Endothelial cell of umbilical vein (primary cell): ENCODE results near the gene SERBP1. TPM values are rescaled to one million over a fixed set of nuclear protein-coding genes. Genes with fewer than 3 reads are reported as not detected.

Experiments used
- BruUV-seq: library from RNA; stranded (reverse); fragments of 400-500 nt; replicated peaks from 2 replicates; lab custom pipeline; 2021; lab: Mats Ljungman, UMichigan
- CTCF ChIA-PET: fragments of 300-600, 350-600 bp; sonication (Branson Sonifier 250); formaldehyde crosslinking; loops from one replicate; lab custom pipeline; 2021; ENCODE audit warnings: antibody characterized with exemption, inconsistent platforms; lab: Charles Lee
- POLR2A ChIA-PET: fragments of 300-600, 350-600 bp; sonication (Branson Sonifier 250); formaldehyde crosslinking; loops from one replicate; lab custom pipeline; 2021; ENCODE audit warnings: antibody characterized with exemption, inconsistent platforms; lab: Charles Lee
- DNase-seq: peaks from one replicate; pipeline ENCODE4 v3.0.0-alpha.2; 2011; ENCODE audit warnings: low read depth, low spot score
- FAIRE-seq: peaks from 2 replicates; lab custom pipeline; 2011; peaks lifted over from hg19 to GRCh38; lab: Jason Lieb, UNC
- H2AFZ ChIP-seq: 2 replicates; pipeline ENCODE4 v1.6.0; 2012; ENCODE audit warnings: low read depth, low read length, control low read depth, inconsistent platforms
- H3K27ac ChIP-seq: 2 replicates; pipeline ENCODE4 v1.5.1; 2011; ENCODE audit warnings: low read depth, mild to moderate bottlenecking, control low read depth, low read length, moderate library complexity; ENCODE audit not compliant: insufficient read depth
- H3K27me3 ChIP-seq, 2 experiments: 2 replicates each; pipeline versions ENCODE4 v1.6.0 to v1.6.1; 2011; ENCODE audit warnings: low read length in 2 of 2, mixed read lengths in 1 of 2; ENCODE audit not compliant: control insufficient read depth in 2 of 2, insufficient read depth in 2 of 2
- H3K36me3 ChIP-seq, 2 experiments: 2 replicates in 1 of 2; 3 replicates in 1 of 2; pipeline ENCODE4 v1.5.1; 2011; ENCODE audit warnings: low read length in 2 of 2, mild to moderate bottlenecking in 1 of 2, moderate library complexity in 1 of 2; ENCODE audit not compliant: control insufficient read depth in 2 of 2, insufficient read depth in 2 of 2; ENCODE audit errors: extremely low read depth in 1 of 2
- H3K4me1 ChIP-seq: 3 replicates; pipeline ENCODE4 v1.5.1; 2011; ENCODE audit warnings: mild to moderate bottlenecking, low read length; ENCODE audit not compliant: control insufficient read depth, insufficient read depth; ENCODE audit errors: extremely low read depth
- H3K4me2 ChIP-seq: 2 replicates; pipeline ENCODE4 v1.6.1; 2011; ENCODE audit warnings: low read length, control low read depth, mixed read lengths; ENCODE audit not compliant: insufficient read depth
- H3K4me3 ChIP-seq, 3 experiments: fragments of 200-600 bp in 1 of 3; sonication (generic), shearing (Covaris generic) in 1 of 3; replicated peaks in 1 of 3; 2 replicates each; pipeline ENCODE4 v1.5.1; 2011 to 2016; ENCODE audit warnings: control low read depth in 3 of 3, low read length in 3 of 3, mild to moderate bottlenecking in 2 of 3, inconsistent platforms in 1 of 3, low read depth in 1 of 3, moderate library complexity in 1 of 3; ENCODE audit not compliant: insufficient read depth in 1 of 3
- H3K79me2 ChIP-seq: 2 replicates; pipeline ENCODE4 v1.6.0; 2012; ENCODE audit warnings: low read length, inconsistent platforms; ENCODE audit not compliant: control insufficient read depth, insufficient read depth
- H3K9ac ChIP-seq: replicated peaks from 2 replicates; pipeline ENCODE3; 2011; ENCODE audit warnings: low read length, control low read depth; ENCODE audit not compliant: insufficient read depth; ENCODE audit errors: extremely low read depth
- H3K9me1 ChIP-seq: replicated peaks from 3 replicates; pipeline ENCODE4 v1.6.0; 2011; ENCODE audit warnings: mild to moderate bottlenecking, low read length; ENCODE audit not compliant: control insufficient read depth, insufficient read depth; ENCODE audit errors: extremely low read depth
- H3K9me3 ChIP-seq: replicated peaks from 2 replicates; pipeline ENCODE4 v1.5.1; 2012; ENCODE audit warnings: low read length, inconsistent platforms; ENCODE audit not compliant: control insufficient read depth, insufficient read depth
- H4K20me1 ChIP-seq: replicated peaks from 2 replicates; pipeline ENCODE3; 2011; ENCODE audit warnings: mild to moderate bottlenecking, low read length; ENCODE audit not compliant: control insufficient read depth, insufficient read depth; ENCODE audit errors: extremely low read depth
- CTCF ChIP-seq, 2 donors: IDR thresholded peaks; 1 replicate in 1 of 2; 2 replicates in 1 of 2; pipeline ENCODE4 v1.5.1; 2011; ENCODE audit warnings: low read length in 2 of 2, mild to moderate bottlenecking in 2 of 2, moderate library complexity in 2 of 2, control low read depth in 1 of 2, inconsistent platforms in 1 of 2, low read depth in 1 of 2; ENCODE audit not compliant: insufficient read depth in 1 of 2; ENCODE audit errors: extremely low read depth in 1 of 2
- EZH2 ChIP-seq: IDR thresholded peaks from 2 replicates; pipeline ENCODE4 v1.6.1; 2012; ENCODE audit warnings: borderline replicate concordance, low read depth, mild to moderate bottlenecking, moderate library complexity, low read length, inconsistent platforms; ENCODE audit not compliant: severe bottlenecking
- FOS ChIP-seq: IDR thresholded peaks from 2 replicates; pipeline ENCODE4 v1.6.1; 2011; ENCODE audit warnings: mild to moderate bottlenecking, low read length, moderate library complexity, borderline replicate concordance; ENCODE audit not compliant: insufficient read depth
- GATA2 ChIP-seq: IDR thresholded peaks from 2 replicates; pipeline ENCODE4 v1.7.0; 2011; ENCODE audit warnings: low read depth, mild to moderate bottlenecking, moderate library complexity, mixed read lengths, low read length; ENCODE audit not compliant: insufficient read length, insufficient read depth
- JUN ChIP-seq: IDR thresholded peaks from 2 replicates; pipeline ENCODE4 v1.6.1; 2011; ENCODE audit warnings: borderline replicate concordance, low read depth; ENCODE audit not compliant: insufficient read length, insufficient read depth
- MYC ChIP-seq: IDR thresholded peaks from one replicate; pipeline ENCODE4 v1.6.1; 2011; ENCODE audit warnings: mild to moderate bottlenecking, low read depth, low read length
- POLR2A ChIP-seq: IDR thresholded peaks from 2 replicates; pipeline ENCODE4 v1.6.1; 2012; ENCODE audit warnings: low read depth, mild to moderate bottlenecking, control low read depth, low read length
- POLR2AphosphoS5 ChIP-seq: IDR thresholded peaks from 2 replicates; pipeline ENCODE4 v1.6.1; 2012; ENCODE audit warnings: low read depth, mild to moderate bottlenecking, control low read depth, low read length, moderate library complexity; ENCODE audit not compliant: insufficient read depth
- dilution Hi-C: fragments of 300-500 bp; cut with MboI; formaldehyde crosslinking; loops from one replicate; pipeline ENCODE4 v1.15.0; 2019; ENCODE audit warnings: low sequenced_read_pairs; ENCODE audit not compliant: extremely low pct_ligation_motif_present
- intact Hi-C: fragments of 100-400 bp; cut with micrococcal nuclease; formaldehyde crosslinking; loops from one replicate; pipeline ENCODE4 v1.10.0; 2022
- polyA plus RNA-seq, 4 experiments: library from polyadenylated mRNA; depleted of rRNA in 3 of 4; stranded (reverse) in 3 of 4; unstranded in 1 of 4; fragments of >200 nt; gene quantifications; 2 replicates each; pipeline versions ENCODE4 v1.2.1 to v1.2.3, GENCODE V29; 2011 to 2012; ENCODE audit warnings: missing spikeins in 1 of 4
- total RNA-seq: library from RNA; stranded (reverse); gene quantifications from 2 replicates; pipeline ENCODE4 v1.2.3, GENCODE V29; 2021
- TF ChIP-seq, protein P1 (sequence below): IDR thresholded peaks from 2 replicates; pipeline ENCODE4 v1.6.1; 2011; ENCODE audit not compliant: insufficient read depth, insufficient read length

Gene SERBP1
- total and polyA plus RNA-seq, 2 donors (not counting 3 experiments of a cell fraction or from before 2014, with no cell fraction given) = 145 to 293 TPM

GRCh38 chr1:67441739-67442281 is 11.6 kb upstream of the SERBP1 start:
- no peak overlapping the region for H3K4me3 ChIP-seq
- no peak overlapping the region for H3K27ac ChIP-seq
- H4K20me1 ChIP-seq = no peaks in the 10 kb centered on the region
- H3K36me3 ChIP-seq = no peaks in the 10 kb centered on the region
- POLR2A ChIA-PET = interaction anchor here (0.7 kb wide), 1 partner anchor 34 kb away, joined by 4 read pairs; no protein-coding TSS in a partner anchor
- TF ChIP-seq, protein P1, sequence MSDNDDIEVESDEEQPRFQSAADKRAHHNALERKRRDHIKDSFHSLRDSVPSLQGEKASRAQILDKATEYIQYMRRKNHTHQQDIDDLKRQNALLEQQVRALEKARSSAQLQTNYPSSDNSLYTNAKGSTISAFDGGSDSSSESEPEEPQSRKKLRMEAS = no peak
- TF ChIP-seq CTCF (IDR thresholded peaks at IDR 0.05; ENCODE audit: extremely low read depth in 1 of 2, insufficient read depth in 1 of 2, low read depth in 1 of 2, low read length in 2 of 2) = no peak
- TF ChIP-seq MYC = no peak
- no peak for TF ChIP-seq POLR2AphosphoS5
- TF ChIP-seq JUN = no peak
- no peak for TF ChIP-seq FOS
- TF ChIP-seq POLR2A = no peak
- TF ChIP-seq GATA2 = no peak
- no peak for TF ChIP-seq EZH2
- no peak overlapping the region for H3K4me2 ChIP-seq
- no peaks in the 10 kb centered on the region for H3K9me1 ChIP-seq
- H3K27me3 ChIP-seq = no peaks in the 10 kb centered on the region
- no peaks in the 10 kb centered on the region for H3K9me3 ChIP-seq
- DNase-seq (no peak), FAIRE-seq (no peak)
- no peaks in the 10 kb centered on the region for H3K79me2 ChIP-seq
- CTCF ChIA-PET = interaction anchor here (1.0 to 3.2 kb wide), 6 partner anchors 9 to 58 kb away, joined by 4 to 7 read pairs (median 6); no protein-coding TSS in a partner anchor
- intact Hi-C loops (no loop called here), dilution Hi-C loops (no loop called here)
- no TSS peak for BruUV-seq
- H3K4me1 ChIP-seq = peaks cover 12% of the 10 kb centered on the region
- H2AFZ ChIP-seq = no peak overlapping the region
- H3K9ac ChIP-seq = no peak overlapping the region
